Endothelial cell of umbilical vein (primary cell): ENCODE data around the gene OLIG3.

ENCODE experiments used
- CTCF ChIP-seq, 2 donors: IDR thresholded peaks; 1 replicate in 1 of 2; 2 replicates in 1 of 2; pipeline ENCODE4 v1.5.1; 2011; ENCODE audit warnings: low read length in 2 of 2, mild to moderate bottlenecking in 2 of 2, moderate library complexity in 2 of 2, control low read depth in 1 of 2, inconsistent platforms in 1 of 2, low read depth in 1 of 2; ENCODE audit not compliant: insufficient read depth in 1 of 2; ENCODE audit errors: extremely low read depth in 1 of 2
- JUN ChIP-seq: IDR thresholded peaks from 2 replicates; pipeline ENCODE4 v1.6.1; 2011; ENCODE audit warnings: borderline replicate concordance, low read depth; ENCODE audit not compliant: insufficient read length, insufficient read depth
- POLR2A ChIP-seq: IDR thresholded peaks from 2 replicates; pipeline ENCODE4 v1.6.1; 2012; ENCODE audit warnings: low read depth, mild to moderate bottlenecking, control low read depth, low read length
- POLR2AphosphoS5 ChIP-seq: IDR thresholded peaks from 2 replicates; pipeline ENCODE4 v1.6.1; 2012; ENCODE audit warnings: low read depth, mild to moderate bottlenecking, control low read depth, low read length, moderate library complexity; ENCODE audit not compliant: insufficient read depth

GRCh38 chr6:137480431-137480830, 13.8 kb downstream of the OLIG3 start:
- TF ChIP-seq POLR2A = no peak
- no peak for TF ChIP-seq POLR2AphosphoS5
- TF ChIP-seq JUN = no peak
- no peak for TF ChIP-seq CTCF (IDR thresholded peaks at IDR 0.05; ENCODE audit: extremely low read depth in 1 of 2, insufficient read depth in 1 of 2, low read depth in 1 of 2, low read length in 2 of 2)
